ENCODE results near the gene SERPINB6.
"Not testable (repeated sequence)": the region's sequence is repeated elsewhere in the genome, so short reads cannot be mapped to it uniquely, and the experiment has no call there.

The SERPINB6 gene

DNA sequence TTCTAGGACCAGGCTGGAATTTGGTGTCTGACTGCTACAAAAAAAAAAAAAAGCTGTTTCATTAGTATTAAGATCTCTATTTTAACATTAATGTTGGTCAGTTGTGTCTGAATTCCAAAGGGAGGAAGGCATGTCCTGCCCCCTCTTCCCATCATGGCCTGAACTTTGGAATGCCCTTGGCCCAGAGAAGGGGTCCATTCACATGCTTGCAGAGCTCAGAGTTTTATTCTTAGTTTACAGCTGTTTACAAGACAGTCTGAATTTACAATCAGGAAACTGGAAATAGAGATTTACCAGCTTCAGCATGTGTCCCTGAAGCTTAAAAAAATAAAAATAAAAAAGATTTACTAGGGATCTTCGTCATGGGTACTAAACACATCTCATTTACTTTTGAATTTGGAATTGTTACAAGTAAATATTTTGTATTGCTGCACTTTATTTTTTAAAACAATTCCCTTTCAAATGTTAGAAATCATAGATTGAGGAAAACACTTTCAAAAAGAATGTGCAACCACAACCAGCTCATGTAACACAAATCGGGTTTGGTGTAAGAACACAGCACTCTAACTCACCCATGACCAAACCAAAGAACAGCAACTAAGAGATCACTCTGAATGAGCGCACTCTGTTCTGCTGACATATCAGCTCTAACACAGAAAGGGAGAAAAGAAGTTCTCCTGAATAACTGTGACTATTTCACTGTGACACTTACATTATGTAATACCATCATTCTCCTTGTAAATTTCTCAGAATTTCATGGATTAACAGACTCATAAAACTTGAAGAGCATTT is 6.6 kb upstream of the SERPINB6 start:
- DNase-seq (ENCODE audit: low spot score): no peak

DNA sequence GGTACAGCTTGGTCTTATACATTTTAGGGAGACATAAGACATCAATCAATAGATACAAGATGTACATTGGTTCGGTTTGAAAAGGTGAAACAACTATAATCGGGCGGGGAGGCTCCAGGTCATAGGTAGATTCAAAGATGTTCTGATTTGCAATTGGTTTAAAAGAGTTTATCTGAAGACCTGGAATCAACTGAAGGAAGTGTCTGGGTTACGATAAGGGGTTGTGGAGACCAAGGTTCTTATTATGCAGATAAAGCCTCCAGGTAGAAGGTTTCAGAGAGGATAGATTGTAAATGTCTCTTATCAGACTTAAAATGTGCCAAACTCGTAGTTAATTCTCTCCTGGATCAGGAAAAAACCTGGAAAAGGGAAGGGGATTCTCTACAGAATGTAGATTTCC is 5.9 kb upstream of the SERPINB6 start:
- no peak for DNase-seq (ENCODE audit: low spot score)

DNA sequence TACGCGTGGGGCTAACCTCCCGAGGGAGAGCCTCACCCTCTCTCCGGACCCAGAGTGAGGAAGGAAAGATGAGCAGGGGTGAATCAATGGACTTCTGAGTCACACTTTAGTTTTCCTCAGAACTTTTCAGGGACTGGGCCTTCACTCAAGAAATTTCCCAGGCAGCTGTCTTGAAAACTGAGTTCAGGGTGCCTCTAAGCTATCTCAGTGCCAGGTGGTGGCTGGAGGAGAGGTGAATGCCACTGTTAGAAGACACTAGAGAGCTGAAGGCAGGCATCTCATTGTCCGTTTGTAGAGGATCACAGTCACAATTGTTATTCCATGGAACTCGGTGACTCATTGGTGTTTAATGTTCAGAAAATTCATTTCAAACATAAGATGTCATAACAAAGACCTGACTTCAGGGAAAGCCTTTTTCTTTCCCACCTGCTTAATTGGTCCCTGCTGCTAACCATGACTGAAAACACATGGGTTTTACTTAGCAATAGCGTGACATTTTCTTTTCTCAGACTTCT is 5.3 kb upstream of the SERPINB6 start:
- DNase-seq (ENCODE audit: low spot score): no peak

DNA sequence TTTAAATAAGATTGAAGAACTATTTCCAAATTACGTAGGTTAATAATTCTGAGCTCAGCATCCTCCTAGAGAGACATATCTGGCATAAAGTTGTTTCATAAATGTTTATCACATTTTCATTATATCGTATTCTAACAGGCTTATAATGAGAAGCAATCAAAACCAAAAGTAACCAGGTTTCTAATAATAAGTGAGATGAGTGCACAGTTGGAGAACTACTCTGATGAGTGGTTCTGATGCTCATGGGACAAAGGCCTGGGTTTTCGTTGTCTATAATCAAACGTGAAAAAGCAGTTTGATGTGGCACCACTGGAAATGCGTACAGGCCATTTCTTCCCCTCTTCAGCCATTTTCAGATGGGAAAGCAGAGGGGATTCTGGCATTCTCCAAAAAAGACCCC is 4.7 kb upstream of the SERPINB6 start:
- no peak for DNase-seq (ENCODE audit: low spot score)

DNA sequence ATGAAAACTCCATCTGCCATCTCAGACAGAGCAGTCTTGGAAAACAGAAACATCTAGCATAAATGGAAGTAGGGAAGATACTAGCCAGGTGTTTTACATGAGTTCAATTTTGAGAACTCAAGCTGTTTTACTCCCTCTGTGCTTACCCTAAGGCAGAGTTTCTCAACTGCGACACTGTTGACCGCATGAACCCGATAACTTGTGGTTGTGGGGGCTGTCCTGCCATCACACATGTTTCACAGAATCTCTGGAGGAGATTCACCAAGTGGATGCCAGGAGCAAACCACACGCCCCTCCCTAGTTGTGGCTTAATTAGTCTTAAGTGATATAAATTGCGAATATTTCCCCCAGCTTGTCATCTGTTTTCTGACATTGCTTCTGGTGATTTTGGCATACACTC is 2.3 kb upstream of the SERPINB6 start:
- no peak for DNase-seq (ENCODE audit: low spot score)

DNA sequence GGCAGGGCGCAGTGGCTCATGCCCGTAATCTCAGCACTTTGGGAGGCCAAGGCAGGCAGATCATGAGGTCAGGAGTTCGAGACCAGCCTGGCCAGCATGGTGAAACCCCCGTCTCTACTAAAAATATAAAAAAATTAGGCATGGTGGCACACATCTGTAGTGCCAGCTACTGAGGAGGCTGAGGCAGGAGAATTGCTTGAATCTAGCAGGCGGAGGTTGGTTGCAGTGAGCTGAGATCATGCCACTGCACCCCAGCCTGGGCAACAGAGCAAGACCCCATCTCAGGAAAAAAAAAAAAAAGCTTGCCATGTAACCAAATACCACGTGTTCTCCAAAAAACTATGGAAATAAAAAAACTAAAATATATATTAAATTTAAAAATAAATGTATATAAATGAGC is 1.8 kb upstream of the SERPINB6 start:
- not testable (repeated sequence) for DNase-seq (ENCODE audit: low spot score)

DNA sequence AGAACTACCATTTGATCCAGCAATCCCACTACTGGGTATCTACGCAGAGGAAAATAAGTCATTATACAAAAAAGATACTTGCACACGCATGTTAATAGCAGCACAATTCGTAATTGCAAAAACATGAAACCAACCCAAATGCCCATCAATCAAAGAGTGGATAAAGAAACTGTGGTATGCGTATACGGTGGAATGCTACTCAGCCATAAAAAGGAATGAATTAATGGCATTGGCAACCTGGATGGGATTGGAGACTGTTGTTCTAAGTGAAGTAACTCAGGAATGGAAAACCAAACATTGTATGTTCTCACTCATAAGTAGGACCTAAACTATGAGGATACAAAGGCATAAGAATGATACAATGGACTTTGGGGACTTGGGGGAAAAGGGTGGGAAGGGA is 1.3 kb upstream of the SERPINB6 start:
- DNase-seq (ENCODE audit: low spot score): not testable (repeated sequence)

DNA sequence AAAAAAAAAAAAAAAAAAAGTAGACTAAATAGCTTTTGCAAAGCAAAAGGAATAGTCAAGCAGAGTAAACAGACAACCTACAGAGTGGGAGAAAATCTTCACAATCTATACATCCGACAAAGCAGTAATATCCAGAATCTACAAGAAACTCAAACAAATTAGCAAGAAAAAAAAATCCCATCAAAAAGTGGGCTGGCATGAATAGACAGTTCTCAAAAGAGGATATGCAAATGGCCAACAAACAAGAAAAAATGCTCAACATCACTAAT is 786 bp upstream of the SERPINB6 start:
- not testable (repeated sequence) for DNase-seq (ENCODE audit: low spot score)

DNA sequence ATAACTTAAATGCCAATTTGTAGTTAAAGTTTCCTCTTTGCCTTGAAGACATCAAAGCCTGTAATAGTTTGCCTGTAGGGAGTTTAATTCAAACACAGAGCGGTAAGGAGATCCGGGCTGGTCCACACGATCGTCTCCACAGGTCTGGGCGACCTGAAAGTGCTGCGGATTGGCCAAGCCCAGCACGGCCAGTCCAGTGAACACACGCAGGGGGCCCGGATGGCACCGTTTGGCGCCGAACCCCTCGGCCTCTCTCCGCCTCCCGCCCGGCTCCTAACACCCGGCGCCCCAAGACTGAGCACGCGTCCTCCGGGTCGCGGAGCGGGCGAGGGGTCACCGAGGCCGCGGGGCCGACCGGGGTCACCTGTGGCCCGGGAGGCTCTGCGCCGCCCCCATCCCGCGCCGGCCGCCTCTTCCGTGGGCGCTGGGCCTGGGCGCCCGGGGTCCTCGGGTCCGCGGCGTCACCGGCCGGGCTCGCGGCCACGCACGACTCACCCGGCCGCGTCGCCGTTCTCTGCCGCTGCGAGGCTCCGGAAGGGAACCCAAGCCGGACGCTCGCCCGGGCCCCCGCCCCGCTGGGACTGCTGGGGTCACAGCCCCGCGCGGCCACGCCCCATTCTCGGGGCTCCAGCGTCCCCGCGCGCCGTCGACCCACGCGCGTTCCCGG is 481 bp downstream of the SERPINB6 start:
- DNase-seq (ENCODE audit: low spot score): peak; percentile 72

DNA sequence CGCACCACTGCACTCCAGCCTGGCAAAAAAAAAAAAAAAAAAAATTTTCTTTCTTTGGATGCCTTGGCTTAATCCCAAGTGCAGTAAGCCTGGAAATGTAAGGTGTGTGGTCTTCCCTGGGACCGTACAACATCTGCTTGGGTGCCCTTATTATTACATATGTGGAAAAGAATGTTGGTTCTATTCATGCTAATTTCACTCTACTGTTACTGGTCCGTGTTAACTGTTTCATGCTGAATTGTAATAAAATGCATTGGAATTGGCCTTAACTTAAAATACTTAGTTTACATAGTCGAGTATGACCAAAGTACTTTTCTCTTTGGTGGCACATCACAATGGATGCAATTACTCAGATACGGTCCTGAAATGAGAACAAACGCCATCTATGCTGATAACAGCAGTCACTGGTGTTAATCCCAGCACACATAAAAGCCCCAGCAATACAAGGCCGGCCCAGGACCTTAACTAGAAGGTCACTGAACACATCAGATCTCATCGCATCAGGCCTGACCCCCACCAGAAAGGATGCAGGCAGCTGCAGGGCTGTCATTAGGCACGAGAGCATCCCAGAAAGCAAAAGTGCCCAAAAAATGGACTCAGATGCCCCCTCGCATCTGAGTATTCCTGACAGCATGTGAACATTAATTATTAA is 1.2 kb downstream of the SERPINB6 start:
- DNase-seq (ENCODE audit: low spot score): no peak

DNA sequence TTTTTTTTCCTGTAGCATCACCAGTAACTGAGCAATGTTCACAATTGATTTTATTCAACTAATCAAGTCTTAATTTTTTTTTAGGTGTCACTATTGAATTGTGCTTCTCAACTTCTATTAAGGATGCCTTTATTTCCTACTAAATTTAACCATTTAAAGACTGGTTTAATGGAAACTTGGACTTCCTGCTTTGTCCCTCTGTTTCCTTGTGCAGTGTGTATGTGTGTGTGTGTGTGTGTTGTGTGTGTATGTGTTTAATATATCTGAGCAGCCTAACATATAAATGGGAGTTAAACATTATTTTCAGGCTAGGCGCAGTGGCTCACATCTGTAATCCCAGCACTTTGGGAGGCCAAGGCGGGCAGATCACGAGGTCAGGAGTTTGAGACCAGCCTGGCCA is 1.8 kb downstream of the SERPINB6 start:
- no peak for DNase-seq (ENCODE audit: low spot score)

DNA sequence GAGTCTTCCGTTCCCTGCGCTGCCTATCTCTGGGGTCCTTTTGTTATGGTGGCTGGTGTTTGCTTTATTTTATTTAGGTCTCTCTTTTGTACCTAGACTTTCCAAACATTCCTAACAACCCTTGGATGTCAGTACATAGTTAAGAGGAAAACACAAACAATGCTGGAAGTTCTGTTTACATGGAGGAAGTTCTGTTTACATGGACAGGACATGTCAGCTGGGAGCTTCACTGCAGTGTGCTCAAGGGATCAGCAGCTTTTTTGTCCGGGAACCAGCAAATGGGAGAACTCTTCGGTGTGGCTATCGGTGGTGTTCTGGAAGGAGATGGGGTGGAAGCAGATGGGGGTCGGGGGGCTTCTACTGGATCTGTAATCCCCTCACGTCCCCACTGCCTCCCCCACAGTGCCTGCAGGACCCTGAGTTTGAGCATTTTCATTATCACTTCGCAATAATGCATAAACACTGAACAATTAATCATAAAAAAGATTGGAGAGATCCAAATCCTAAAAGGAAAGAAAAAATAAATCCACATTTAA is 2.7 kb downstream of the SERPINB6 start:
- no peak for DNase-seq (ENCODE audit: low spot score)

DNA sequence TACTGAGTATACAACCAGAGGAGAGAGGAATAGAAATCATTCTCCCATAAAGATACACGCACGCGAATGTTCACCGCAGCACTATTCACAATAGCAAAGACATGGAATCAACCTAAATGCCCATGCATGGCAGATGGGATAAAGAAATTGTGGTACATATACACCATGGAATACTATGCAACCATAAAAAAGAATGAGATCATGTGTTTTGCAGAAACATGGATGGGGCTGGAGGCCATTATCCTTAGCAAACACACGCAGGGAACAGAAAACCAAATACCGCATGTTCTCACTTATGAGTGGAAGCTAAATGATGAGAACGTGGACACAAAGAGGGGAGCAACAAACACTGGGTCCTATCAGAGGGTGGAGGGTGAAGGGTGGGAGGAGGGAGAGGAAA is 3.4 kb downstream of the SERPINB6 start:
- no peak for DNase-seq (ENCODE audit: low spot score)

DNA sequence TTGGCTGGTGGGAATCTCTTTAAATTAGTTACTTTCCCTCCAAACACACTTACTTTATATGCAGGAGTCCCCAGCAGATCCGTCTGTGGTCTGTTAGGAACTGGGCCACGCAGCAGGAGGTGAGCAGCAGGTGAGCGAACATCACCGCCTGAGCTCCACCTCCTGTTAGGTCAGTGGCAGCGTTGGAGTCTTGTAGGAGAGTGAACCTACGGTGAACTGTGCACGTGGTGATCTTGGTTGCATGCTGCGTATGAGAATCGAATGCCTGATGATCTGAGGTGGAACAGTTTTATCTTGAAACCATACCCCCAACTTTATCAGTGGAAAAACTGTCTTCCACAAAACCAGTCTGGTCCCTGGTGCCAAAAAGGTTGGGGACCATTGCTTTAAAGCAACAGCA is 5.0 kb downstream of the SERPINB6 start:
- no peak for DNase-seq (ENCODE audit: low spot score)

DNA sequence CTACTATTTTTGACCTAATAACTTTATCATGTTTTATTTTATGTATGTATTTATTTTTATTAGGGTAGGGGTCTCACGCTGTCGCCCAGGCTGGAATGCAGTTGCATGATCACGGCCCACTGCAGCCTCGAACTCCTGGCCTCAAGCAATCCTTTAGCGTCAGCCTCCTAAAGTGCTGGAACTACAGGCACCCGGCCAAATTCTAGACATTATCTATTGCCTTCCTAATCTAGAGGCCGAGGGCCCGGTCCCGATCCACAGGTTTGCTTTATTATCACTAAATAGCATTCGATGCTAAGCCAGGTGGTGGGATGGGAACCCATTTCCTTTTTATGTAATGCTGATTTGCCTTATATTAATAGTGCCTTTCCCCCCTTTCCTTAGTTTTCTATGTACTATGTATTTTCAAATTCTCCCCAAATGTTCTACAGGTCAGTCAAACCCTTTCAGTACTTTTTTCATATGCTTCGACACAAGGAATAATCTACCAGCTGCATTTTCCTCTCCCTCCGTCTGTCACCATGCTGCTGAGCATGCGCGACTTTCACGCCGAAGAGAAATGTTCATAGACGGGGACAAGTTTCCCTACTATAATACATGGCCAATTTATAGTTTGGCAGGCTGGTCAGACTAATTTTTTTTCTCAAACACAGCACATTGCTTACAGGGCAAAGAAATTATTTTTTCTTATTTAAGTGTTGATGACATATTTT is 6.4 kb downstream of the SERPINB6 start:
- DNase-seq (ENCODE audit: low spot score): no peak

DNA sequence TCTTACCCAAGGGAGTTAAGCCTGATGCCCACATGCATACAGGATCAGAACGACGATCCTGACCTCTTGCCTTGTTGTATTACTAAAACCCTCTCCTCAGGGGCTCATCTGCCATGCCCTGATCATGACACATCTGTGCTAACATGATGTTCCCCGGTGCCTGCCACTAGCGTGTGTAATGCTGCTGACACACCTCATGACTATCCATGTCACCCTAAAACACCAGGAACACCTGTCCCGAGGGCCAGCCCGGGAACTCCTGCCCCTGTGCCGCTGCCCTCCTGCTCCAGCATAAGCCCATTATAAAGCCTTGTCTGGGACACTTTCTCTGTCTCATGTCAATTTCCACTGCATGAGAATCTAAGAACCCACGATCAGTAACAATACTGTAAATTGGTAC is 7.6 kb downstream of the SERPINB6 start:
- DNase-seq (ENCODE audit: low spot score): no peak

DNA sequence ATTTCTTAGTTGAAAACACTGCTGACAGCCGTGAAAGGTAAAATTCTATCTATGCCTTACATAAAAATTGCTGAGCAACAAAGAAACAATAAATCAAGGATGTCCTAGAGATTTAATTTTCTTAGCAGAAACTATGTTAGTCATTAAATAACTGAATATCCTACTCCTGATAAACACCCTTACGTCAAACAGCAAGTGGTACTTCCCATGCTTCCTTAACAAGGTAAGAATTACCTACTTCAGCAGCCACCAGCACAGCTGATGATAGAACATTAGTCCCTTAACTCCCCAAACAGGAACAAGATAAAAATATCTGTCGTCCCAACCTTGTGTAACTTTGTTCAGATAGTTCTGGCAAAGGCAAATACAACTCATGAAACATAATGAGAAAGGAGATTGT is 8.7 kb downstream of the SERPINB6 start:
- DNase-seq (ENCODE audit: low spot score): no peak

DNA sequence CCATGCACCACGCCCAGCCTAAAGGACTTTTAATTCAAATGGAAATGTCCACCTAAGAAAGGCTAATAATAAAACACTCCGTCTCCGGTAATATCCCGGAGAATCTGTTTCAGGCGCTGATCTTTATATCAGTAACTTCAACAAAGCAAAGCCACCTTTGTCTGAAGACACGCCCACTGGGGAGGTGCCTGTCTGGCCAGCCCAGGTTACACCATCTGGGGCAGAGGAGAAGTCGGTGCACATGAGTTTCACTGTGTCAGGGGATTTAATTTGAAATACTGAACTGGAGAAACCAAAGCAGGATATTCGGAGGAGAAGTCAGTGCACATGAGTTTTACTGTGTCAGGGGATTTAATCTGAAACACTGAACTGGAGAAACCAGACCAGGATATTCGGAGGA is 9.4 kb downstream of the SERPINB6 start:
- no peak for DNase-seq (ENCODE audit: low spot score)

DNA sequence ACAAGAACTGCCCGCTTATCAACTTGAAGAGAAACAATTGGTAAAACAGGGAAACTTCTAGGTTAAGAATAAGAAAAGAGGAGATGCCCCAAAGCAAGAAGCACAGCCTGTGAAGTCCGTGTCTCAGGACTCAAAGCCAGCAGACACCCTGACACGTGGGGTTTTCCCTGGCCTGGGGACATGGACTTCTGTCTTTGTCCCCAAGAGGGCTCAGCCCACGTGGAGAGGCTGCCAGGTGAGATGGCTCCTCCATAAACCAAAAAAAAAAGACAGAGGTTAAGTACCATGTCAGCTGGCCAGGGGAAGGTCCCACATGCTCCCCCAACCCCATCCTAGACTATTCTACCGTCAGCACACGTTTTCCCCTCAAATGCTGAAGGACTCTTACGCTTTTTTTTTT is 9.9 kb downstream of the SERPINB6 start:
- no peak for DNase-seq (ENCODE audit: low spot score)

DNA sequence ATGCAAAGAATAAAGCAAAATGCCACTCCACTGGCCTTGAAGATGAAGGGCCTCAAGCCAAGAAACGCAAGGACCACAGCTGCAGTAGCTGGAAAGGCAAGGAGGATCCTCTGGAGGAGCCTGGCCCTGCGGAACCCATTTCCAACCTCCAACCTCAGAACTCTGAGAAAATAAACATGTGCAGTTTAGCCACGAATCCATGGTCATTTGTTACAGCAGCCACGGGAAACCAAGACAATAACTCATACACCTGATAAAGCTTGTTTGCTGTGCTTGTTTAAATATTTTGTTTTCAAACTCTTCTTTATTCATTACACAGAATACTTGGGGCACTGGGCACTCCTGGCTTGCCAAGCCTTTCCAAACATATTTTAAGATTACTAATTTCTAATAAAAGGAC is 10.4 kb downstream of the SERPINB6 start:
- DNase-seq (ENCODE audit: low spot score): no peak

DNA sequence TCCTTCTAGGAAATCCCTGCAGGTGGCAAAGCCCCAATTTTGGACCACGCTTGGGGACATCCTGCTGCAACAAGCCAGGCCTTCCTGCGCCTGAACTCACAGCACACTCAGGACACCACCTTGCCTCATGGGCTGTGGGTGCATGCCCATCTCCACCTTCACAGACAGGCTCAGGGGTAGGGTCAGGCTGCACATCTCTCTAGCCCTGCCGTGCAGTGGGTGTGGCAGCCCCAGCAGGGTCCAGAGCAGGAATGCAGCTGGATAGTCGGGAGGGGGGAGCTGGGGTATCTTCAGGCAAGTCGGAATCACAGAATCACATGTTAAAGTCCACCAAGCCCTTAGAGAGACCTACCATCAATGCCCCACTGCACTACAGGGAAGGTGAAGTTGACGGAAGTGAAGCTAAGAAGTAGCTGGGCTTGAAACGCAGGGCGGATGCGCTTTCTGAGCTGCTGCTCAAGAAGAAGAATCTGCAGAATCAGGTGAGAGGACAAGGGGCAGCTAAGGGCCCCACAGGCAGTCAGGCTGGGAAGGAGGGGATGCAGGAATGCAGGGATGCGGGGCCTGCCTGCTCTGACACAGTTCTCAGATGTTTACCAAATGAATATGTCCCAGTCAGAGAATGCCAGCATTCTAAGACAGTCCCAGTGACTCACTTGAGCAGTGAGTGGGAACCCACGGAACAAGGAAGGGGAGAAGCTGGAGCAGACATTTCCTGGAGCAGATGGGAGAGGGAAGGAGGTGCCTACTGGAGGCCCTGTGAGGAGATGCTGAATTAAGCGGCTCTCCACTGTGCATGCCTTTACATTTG is 11.3 kb downstream of the SERPINB6 start:
- peak; percentile 43 for DNase-seq (ENCODE audit: low spot score)

DNA sequence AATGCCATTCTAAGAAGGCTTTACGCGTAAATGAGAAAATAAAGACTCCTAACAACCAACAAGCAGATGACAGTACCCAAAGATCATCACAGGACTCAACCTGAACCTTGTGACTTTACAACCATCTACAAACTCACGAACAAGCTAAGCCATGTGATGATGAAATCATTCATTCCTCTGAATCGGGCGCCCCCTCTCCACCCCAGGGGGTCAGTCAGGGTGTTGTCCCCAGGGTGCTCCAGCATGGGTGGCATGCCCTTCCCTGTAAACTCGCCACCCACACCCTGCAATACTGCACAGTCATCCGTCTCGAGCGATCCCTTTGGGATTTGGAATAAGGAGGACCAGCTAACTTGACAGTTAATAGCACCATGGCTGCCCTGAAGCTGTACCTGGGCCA is 12.6 kb downstream of the SERPINB6 start:
- no peak for DNase-seq (ENCODE audit: low spot score)
